Neural cell (in vitro differentiated cells): ENCODE data around the gene NMNAT3.

Source experiments
- CTCF ChIP-seq: fragments of 450-650 bp; IDR thresholded peaks from 2 replicates; pipeline ENCODE4 v1.5.1; 2014; ENCODE audit warnings: antibody characterized with exemption, mild to moderate bottlenecking, moderate library complexity; ENCODE audit not compliant: poor library complexity, severe bottlenecking
- EP300 ChIP-seq: fragments of 450-650 bp; conservative IDR thresholded peaks from 2 replicates; pipeline ENCODE4 v1.6.1; 2014; ENCODE audit warnings: antibody characterized with exemption, mild to moderate bottlenecking, moderate library complexity; ENCODE audit not compliant: poor library complexity, severe bottlenecking
- MXI1 ChIP-seq: fragments of 450-650 bp; conservative IDR thresholded peaks from 2 replicates; pipeline ENCODE4 v1.6.1; 2014; ENCODE audit warnings: antibody characterized with exemption, mild to moderate bottlenecking; ENCODE audit not compliant: poor library complexity, severe bottlenecking
- POLR2AphosphoS5 ChIP-seq: IDR thresholded peaks from 2 replicates; pipeline ENCODE4 v1.6.1; 2012
- RAD21 ChIP-seq: fragments of 450-650 bp; conservative IDR thresholded peaks from 2 replicates; pipeline ENCODE4 v1.6.1; 2014; ENCODE audit warnings: antibody characterized with exemption, mild to moderate bottlenecking, moderate library complexity
- REST ChIP-seq: IDR thresholded peaks from 2 replicates; pipeline ENCODE4 v1.6.1; 2012; ENCODE audit warnings: borderline replicate concordance
- SMC3 ChIP-seq: fragments of 450-650 bp; conservative IDR thresholded peaks from 2 replicates; pipeline ENCODE4 v1.6.1; 2014; ENCODE audit warnings: antibody characterized with exemption, mild to moderate bottlenecking, moderate library complexity; ENCODE audit not compliant: poor library complexity

GRCh38 chr3:139647866-139648435, 29.8 kb downstream of the NMNAT3 start:
- TF ChIP-seq CTCF (no peak), MXI1 (no peak), REST (no peak), POLR2AphosphoS5 (no peak), EP300 (no peak), SMC3 (no peak), RAD21 (no peak)
